HG03520 (cell line): Measurements from ENCODE around the gene RIPPLY3.

Experiments
- ATAC-seq: cut with Tn5 transposase; IDR thresholded peaks from one replicate; pipeline ENCODE4 v1.9.1; 2021; ENCODE audit warnings: mild to moderate bottlenecking, moderate library complexity; ENCODE audit not compliant: unreplicated experiment

Gene RIPPLY3

GRCh38 chr21:37006486-37007291 is at the start of gene RIPPLY3:
TSS of gene RIPPLY3 (plus strand) at chr21:37006702. CDS start at chr21:37006773, 71 bp downstream.
- ATAC-seq, result no peak

- ATAC-seq, result no peak
These were observed 47.3 kb upstream of the RIPPLY3 start for GRCh38 chr21:36959020-36959835.

- ATAC-seq, result no peak
These were observed 45.7 kb upstream of the RIPPLY3 start for GRCh38 chr21:36960676-36961284.

- no peak for ATAC-seq
These were observed 44.3 kb upstream of the RIPPLY3 start for GRCh38 chr21:36962098-36962780.

- ATAC-seq, result no peak
These were observed 42.1 kb upstream of the RIPPLY3 start for GRCh38 chr21:36964398-36964797.

- no peak for ATAC-seq
These were observed 41.4 kb upstream of the RIPPLY3 start for GRCh38 chr21:36964827-36965719.

GRCh38 chr21:36965720-36966065 is 40.8 kb upstream of the RIPPLY3 start:
- no peak for ATAC-seq

GRCh38 chr21:36966066-36966820 is 40.3 kb upstream of the RIPPLY3 start, which contains the start of gene HLCS:
TSS of gene HLCS (minus strand) at chr21:36966669. CDS start at chr21:36966638, 31 bp downstream.
- ATAC-seq, result peak; percentile 79

GRCh38 chr21:36966821-36967768 is 39.4 kb upstream of the RIPPLY3 start:
- peak; percentile 23 for ATAC-seq

- no peak for ATAC-seq
These were observed 38.1 kb upstream of the RIPPLY3 start for GRCh38 chr21:36968414-36968813.

- ATAC-seq, result no peak
These were observed 37.5 kb upstream of the RIPPLY3 start for GRCh38 chr21:36968976-36969375.

- ATAC-seq, result no peak
These were observed 32.3 kb upstream of the RIPPLY3 start for GRCh38 chr21:36973986-36974850.

GRCh38 chr21:36974851-36975192 is 31.7 kb upstream of the RIPPLY3 start:
- no peak for ATAC-seq

- ATAC-seq, result no peak
These were observed 30.2 kb upstream of the RIPPLY3 start for GRCh38 chr21:36976228-36976861.

GRCh38 chr21:36976882-36977651 is 29.4 kb upstream of the RIPPLY3 start:
- ATAC-seq, result peak; percentile 79
